HepG2 (cell line): ENCODE measurements around the gene TBX15. TPM values are rescaled to one million over a fixed set of nuclear protein-coding genes. Genes with fewer than 3 reads are reported as not detected.

Experiments
- AKAP8 ChIP-seq: sonication (generic); formaldehyde crosslinking; IDR thresholded peaks from 2 replicates; pipeline ENCODE4 v1.5.1; 2020; ENCODE audit warnings: mild to moderate bottlenecking, missing genetic modification reagents
- GPN1 ChIP-seq: sonication (generic); formaldehyde crosslinking; IDR thresholded peaks from 2 replicates; pipeline ENCODE4 v1.5.1; 2020; ENCODE audit warnings: missing genetic modification reagents, borderline replicate concordance
- HMGA1 ChIP-seq: sonication (generic); formaldehyde crosslinking; conservative IDR thresholded peaks from 2 replicates; pipeline ENCODE4 v1.4.0; 2020; ENCODE audit warnings: missing genetic modification reagents
- HNF4A ChIP-seq: sonication (generic); formaldehyde crosslinking; IDR thresholded peaks from 2 replicates; pipeline ENCODE4 v1.4.0; 2020; ENCODE audit warnings: missing genetic modification reagents
- HOXA5 ChIP-seq: sonication (generic); formaldehyde crosslinking; IDR thresholded peaks from 2 replicates; pipeline ENCODE4 v1.4.0; 2020; ENCODE audit warnings: missing genetic modification reagents
- KDM1A ChIP-seq: IDR thresholded peaks from 2 replicates; pipeline ENCODE4 v1.6.1; 2016; ENCODE audit warnings: missing compliant biosample characterization
- KLF12 ChIP-seq: sonication (generic); formaldehyde crosslinking; IDR thresholded peaks from 2 replicates; pipeline ENCODE4 v1.4.0; 2020; ENCODE audit warnings: missing genetic modification reagents, borderline replicate concordance
- LCORL ChIP-seq, 2 experiments: fragments of 450-650 bp in 1 of 2; sonication (generic) in 1 of 2; formaldehyde crosslinking in 1 of 2; IDR thresholded peaks; 2 replicates each; pipeline versions ENCODE4 v1.5.0 to v1.6.1; 2017 to 2020; ENCODE audit warnings: antibody characterized with exemption in 1 of 2, missing genetic modification reagents in 1 of 2
- NFIC ChIP-seq: IDR thresholded peaks from 2 replicates; pipeline ENCODE4 v1.6.1; 2012; ENCODE audit warnings: mild to moderate bottlenecking, low read length, inconsistent platforms
- RBM39 ChIP-seq: fragments of 200-400 bp; formaldehyde crosslinking; IDR thresholded peaks from one replicate; pipeline ENCODE4 v1.6.1; 2018; ENCODE audit warnings: antibody characterized with exemption, mild to moderate bottlenecking, low read depth, low read length; ENCODE audit not compliant: poor library complexity, severe bottlenecking
- STAG1 ChIP-seq: sonication (generic); formaldehyde crosslinking; IDR thresholded peaks from 2 replicates; pipeline ENCODE4 v1.4.0; 2020; ENCODE audit warnings: missing genetic modification reagents
- THAP11 ChIP-seq: IDR thresholded peaks from 2 replicates; pipeline ENCODE4 v1.6.1; 2016; ENCODE audit warnings: missing biosample characterization, missing genetic modification reagents
- ZNF20 ChIP-seq: sonication (generic); formaldehyde crosslinking; IDR thresholded peaks from 2 replicates; pipeline ENCODE4 v1.4.0; 2020; ENCODE audit warnings: mild to moderate bottlenecking, moderate library complexity, missing genetic modification reagents
- ZNF33A ChIP-seq: sonication (generic); formaldehyde crosslinking; IDR thresholded peaks from 2 replicates; pipeline ENCODE4 v1.5.1; 2020; ENCODE audit warnings: missing genetic modification reagents, mild to moderate bottlenecking, moderate library complexity, borderline replicate concordance
- ZNF460 ChIP-seq: sonication (generic); formaldehyde crosslinking; IDR thresholded peaks from 2 replicates; pipeline ENCODE4 v1.5.1; 2020; ENCODE audit warnings: missing genetic modification reagents, mild to moderate bottlenecking, borderline replicate concordance
- ZNF556 ChIP-seq: sonication (generic); formaldehyde crosslinking; IDR thresholded peaks from 2 replicates; pipeline ENCODE4 v1.4.0; 2020; ENCODE audit warnings: mild to moderate bottlenecking, missing genetic modification reagents, borderline replicate concordance
- ZNF570 ChIP-seq: sonication (generic); formaldehyde crosslinking; IDR thresholded peaks from 2 replicates; pipeline ENCODE4 v1.4.0; 2020; ENCODE audit warnings: mild to moderate bottlenecking, missing genetic modification reagents, borderline replicate concordance
- ZNF589 ChIP-seq: sonication (generic); formaldehyde crosslinking; conservative IDR thresholded peaks from 2 replicates; pipeline ENCODE4 v1.8.0; 2022; ENCODE audit warnings: mild to moderate bottlenecking, moderate library complexity, missing genetic modification reagents
- ZNF629 ChIP-seq: sonication (generic); formaldehyde crosslinking; conservative IDR thresholded peaks from 2 replicates; pipeline ENCODE4 v1.5.0; 2020; ENCODE audit warnings: missing genetic modification reagents
- ZNF720 ChIP-seq: sonication (generic); formaldehyde crosslinking; IDR thresholded peaks from 2 replicates; pipeline ENCODE4 v1.4.0; 2020; ENCODE audit warnings: missing genetic modification reagents
- polyA plus RNA-seq, 8 experiments: library from polyadenylated mRNA; depleted of rRNA in 3 of 8; stranded (reverse) in 7 of 8; unstranded in 1 of 8; fragments of >200 nt; fragmentation: Illumina TruSeq in 4 of 8; extraction: Trizol in 4 of 8; gene quantifications; 2 replicates each; pipeline versions ENCODE4 v1.2.1 to v1.2.3, GENCODE V29; 2011 to 2016; ENCODE audit warnings: low read depth in 4 of 8, missing spikeins in 1 of 8, mixed read lengths in 1 of 8; ENCODE audit not compliant: insufficient read depth in 1 of 8
- total RNA-seq, 5 experiments: library from RNA; depleted of rRNA; stranded (reverse); fragments of >200 nt; fragmentation: Illumina TruSeq; extraction: Trizol; gene quantifications; 2 replicates each; pipeline ENCODE4 v1.2.3, GENCODE V29; 2016; ENCODE audit warnings: low read depth in 1 of 5
- TF ChIP-seq, protein P1 (sequence below): sonication (generic); formaldehyde crosslinking; IDR thresholded peaks from 2 replicates; pipeline ENCODE4 v1.4.0; 2020; ENCODE audit warnings: missing genetic modification reagents
- TF ChIP-seq, protein P2 (sequence below): sonication (generic); formaldehyde crosslinking; IDR thresholded peaks from 2 replicates; pipeline ENCODE4 v1.8.0; 2022; ENCODE audit warnings: mild to moderate bottlenecking, missing genetic modification reagents, borderline replicate concordance
- TF ChIP-seq, protein P3 (sequence below): sonication (generic); formaldehyde crosslinking; IDR thresholded peaks from 2 replicates; pipeline ENCODE4 v1.8.0; 2022; ENCODE audit warnings: low read depth, missing genetic modification reagents
- TF ChIP-seq, protein P4 (sequence below): sonication (generic); formaldehyde crosslinking; IDR thresholded peaks from 2 replicates; pipeline ENCODE4 v1.5.0; 2020; ENCODE audit warnings: missing genetic modification reagents
- TF ChIP-seq, protein P5 (sequence below): sonication (generic); formaldehyde crosslinking; IDR thresholded peaks from 2 replicates; pipeline ENCODE4 v1.8.1; 2023; ENCODE audit warnings: mild to moderate bottlenecking, missing genetic modification reagents

TBX15 gene
- total and polyA plus RNA-seq, 2 of the 13 experiments (the other 11 are each of a cell fraction or from before 2014, with no cell fraction given): 0.42 to 1.9 TPM

DNA sequence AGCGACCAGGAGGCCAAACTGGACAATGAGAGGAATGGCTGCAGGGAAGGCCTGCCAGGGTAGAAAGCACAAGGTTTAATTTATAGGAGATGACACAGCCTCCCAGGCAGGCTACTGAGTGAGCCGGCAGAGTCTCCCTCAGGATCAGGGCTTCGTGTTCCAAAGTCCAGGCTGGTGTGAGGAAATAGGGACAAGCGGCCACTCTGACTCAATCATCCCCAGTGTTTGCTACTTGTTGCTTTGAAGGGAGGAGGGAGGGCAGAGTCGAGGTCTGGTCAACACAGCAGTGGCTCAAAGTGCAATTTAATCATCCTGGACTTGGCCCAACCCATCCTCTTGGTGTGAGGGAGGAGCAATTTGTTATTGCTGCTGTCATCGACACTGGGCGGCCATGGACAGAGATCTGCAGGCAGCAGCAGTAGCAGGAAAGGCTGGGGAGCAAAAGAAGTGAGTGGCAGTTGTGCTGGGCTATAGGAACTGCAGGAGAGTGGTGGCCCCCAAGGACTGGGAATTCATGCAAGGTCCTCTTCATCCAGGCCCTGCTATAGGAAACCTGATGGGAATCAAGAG is 27.5 kb downstream of the TBX15 start (continued):
- TF ChIP-seq RBM39 (no peak), HOXA5 (CRISPR knock-in tag) (peak; percentile 76), NFIC (peak; percentile 79), ZNF589 (peak; percentile 85; the same call in 1 of the 2 replicates), LCORL (IDR thresholded peaks at IDR 0.05) (no peak), LCORL (CRISPR knock-in tag; IDR thresholded peaks at IDR 0.05) (peak; percentile 86; the same call in 1 of the 2 replicates), HNF4A (CRISPR knock-in tag) (peak; percentile 100), AKAP8 (CRISPR knock-in tag) (peak; percentile 82), THAP11 (CRISPR knock-in tag) (peak; percentile 77), ZNF20 (CRISPR knock-in tag) (no peak), STAG1 (peak; percentile 14; the same call in 1 of the 2 replicates), ZNF629 (CRISPR knock-in tag) (peak; percentile 45; the same call in 1 of the 2 replicates), KDM1A (CRISPR knock-in tag) (peak; percentile 83), ZNF570 (CRISPR knock-in tag) (no peak), KLF12 (CRISPR knock-in tag) (no peak), ZNF720 (CRISPR knock-in tag) (no peak), GPN1 (CRISPR knock-in tag) (no peak), ZNF460 (CRISPR knock-in tag) (peak; percentile 10; the same call in 1 of the 2 replicates), ZNF556 (CRISPR knock-in tag) (peak; percentile 91; the same call in 1 of the 2 replicates), HMGA1 (no peak), ZNF33A (CRISPR knock-in tag) (no peak)
- TF ChIP-seq, protein P1, sequence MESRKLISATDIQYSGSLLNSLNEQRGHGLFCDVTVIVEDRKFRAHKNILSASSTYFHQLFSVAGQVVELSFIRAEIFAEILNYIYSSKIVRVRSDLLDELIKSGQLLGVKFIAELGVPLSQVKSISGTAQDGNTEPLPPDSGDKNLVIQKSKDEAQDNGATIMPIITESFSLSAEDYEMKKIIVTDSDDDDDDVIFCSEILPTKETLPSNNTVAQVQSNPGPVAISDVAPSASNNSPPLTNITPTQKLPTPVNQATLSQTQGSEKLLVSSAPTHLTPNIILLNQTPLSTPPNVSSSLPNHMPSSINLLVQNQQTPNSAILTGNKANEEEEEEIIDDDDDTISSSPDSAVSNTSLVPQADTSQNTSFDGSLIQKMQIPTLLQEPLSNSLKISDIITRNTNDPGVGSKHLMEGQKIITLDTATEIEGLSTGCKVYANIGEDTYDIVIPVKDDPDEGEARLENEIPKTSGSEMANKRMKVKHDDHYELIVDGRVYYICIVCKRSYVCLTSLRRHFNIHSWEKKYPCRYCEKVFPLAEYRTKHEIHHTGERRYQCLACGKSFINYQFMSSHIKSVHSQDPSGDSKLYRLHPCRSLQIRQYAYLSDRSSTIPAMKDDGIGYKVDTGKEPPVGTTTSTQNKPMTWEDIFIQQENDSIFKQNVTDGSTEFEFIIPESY (CRISPR knock-in tag): peak; percentile 76
- TF ChIP-seq, protein P2, sequence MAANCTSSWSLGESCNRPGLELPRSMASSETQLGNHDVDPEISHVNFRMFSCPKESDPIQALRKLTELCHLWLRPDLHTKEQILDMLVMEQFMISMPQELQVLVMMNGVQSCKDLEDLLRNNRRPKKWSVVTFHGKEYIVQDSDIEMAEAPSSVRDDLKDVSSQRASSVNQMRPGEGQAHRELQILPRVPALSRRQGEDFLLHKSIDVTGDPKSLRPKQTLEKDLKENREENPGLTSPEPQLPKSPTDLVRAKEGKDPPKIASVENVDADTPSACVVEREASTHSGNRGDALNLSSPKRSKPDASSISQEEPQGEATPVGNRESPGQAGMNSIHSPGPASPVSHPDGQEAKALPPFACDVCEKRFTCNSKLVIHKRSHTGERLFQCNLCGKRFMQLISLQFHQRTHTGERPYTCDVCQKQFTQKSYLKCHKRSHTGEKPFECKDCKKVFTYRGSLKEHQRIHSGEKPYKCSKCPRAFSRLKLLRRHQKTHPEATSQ: peak; percentile 77; the same call in 1 of the 2 replicates
- TF ChIP-seq, protein P3, sequence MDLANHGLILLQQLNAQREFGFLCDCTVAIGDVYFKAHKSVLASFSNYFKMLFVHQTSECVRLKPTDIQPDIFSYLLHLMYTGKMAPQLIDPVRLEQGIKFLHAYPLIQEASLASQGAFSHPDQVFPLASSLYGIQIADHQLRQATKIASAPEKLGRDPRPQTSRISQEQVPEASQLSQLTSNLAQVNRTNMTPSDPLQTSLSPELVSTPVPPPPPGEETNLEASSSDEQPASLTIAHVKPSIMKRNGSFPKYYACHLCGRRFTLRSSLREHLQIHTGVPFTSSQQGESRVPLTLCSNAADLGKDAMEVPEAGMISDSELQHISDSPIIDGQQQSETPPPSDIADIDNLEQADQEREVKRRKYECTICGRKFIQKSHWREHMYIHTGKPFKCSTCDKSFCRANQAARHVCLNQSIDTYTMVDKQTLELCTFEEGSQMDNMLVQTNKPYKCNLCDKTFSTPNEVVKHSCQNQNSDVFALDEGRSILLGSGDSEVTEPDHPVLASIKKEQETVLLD: no peak
- TF ChIP-seq, protein P4, sequence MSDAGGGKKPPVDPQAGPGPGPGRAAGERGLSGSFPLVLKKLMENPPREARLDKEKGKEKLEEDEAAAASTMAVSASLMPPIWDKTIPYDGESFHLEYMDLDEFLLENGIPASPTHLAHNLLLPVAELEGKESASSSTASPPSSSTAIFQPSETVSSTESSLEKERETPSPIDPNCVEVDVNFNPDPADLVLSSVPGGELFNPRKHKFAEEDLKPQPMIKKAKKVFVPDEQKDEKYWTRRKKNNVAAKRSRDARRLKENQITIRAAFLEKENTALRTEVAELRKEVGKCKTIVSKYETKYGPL (CRISPR knock-in tag): no peak
- TF ChIP-seq, protein P5, sequence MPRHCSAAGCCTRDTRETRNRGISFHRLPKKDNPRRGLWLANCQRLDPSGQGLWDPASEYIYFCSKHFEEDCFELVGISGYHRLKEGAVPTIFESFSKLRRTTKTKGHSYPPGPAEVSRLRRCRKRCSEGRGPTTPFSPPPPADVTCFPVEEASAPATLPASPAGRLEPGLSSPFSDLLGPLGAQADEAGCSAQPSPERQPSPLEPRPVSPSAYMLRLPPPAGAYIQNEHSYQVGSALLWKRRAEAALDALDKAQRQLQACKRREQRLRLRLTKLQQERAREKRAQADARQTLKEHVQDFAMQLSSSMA (CRISPR knock-in tag): no peak
